ENCODE measurements around the gene KCNC4.

DNA sequence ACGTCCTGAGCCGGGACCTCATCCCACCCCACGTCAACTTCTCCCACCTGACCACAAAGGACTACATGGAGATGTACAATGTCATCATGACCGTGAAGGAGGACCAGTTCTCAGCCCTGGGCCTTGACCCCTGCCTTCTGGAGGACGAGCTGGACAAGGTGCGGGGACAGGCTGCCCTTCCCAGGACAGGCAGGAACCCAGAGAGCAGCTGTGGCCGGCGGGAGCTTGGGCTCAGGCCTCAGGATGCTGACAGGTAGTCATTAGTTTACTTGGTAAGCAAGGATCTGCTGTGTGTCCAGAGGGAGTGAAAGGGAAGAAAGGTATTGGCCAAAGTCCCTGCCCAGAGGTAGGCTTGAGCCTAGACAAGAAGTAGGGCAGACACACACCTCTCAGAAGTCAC, 17.6 kb upstream of the KCNC4 start:
- TF ChIP-seq, protein P1, sequence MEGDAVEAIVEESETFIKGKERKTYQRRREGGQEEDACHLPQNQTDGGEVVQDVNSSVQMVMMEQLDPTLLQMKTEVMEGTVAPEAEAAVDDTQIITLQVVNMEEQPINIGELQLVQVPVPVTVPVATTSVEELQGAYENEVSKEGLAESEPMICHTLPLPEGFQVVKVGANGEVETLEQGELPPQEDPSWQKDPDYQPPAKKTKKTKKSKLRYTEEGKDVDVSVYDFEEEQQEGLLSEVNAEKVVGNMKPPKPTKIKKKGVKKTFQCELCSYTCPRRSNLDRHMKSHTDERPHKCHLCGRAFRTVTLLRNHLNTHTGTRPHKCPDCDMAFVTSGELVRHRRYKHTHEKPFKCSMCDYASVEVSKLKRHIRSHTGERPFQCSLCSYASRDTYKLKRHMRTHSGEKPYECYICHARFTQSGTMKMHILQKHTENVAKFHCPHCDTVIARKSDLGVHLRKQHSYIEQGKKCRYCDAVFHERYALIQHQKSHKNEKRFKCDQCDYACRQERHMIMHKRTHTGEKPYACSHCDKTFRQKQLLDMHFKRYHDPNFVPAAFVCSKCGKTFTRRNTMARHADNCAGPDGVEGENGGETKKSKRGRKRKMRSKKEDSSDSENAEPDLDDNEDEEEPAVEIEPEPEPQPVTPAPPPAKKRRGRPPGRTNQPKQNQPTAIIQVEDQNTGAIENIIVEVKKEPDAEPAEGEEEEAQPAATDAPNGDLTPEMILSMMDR (IDR thresholded peaks at IDR 0.05), result no peak
- no peak for TF ChIP-seq POLR2AphosphoS5 (IDR thresholded peaks at IDR 0.05)
